ENCODE measurements around the gene ERFL. TPM values are rescaled to one million over a fixed set of nuclear protein-coding genes. Genes with fewer than 3 reads are reported as not detected.

ERFL gene
- 0.23 and 0.77 TPM in 2 replicates for total RNA-seq

DNA sequence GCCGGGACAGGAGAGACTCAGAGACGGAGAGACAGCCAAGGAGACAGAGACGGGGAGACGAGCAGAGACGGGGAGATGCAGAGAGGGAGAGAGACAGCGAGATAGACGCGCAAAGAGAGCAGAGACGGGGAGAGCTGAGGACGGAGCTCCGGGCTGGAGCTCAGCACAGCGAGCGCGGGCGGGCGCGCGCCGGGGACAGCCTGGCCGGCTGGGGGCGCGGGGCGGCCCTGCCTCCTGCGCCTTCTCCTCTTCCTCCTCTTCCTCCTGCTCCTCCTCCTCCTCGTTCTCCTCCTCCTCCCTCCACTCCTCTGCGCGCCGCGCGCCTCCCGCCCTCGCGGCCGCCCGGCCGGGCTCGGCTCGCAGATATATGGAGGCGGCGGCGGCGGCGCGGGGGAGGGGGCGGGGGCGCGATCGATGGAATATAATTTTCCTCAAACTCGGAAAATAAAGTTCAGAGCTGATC, at the start of gene ERFL:
ERFL (minus strand) TSS at position 229 of the 463 bp plus-strand sequence. CDS start 15,530 bp downstream, outside the sequence.

DNA sequence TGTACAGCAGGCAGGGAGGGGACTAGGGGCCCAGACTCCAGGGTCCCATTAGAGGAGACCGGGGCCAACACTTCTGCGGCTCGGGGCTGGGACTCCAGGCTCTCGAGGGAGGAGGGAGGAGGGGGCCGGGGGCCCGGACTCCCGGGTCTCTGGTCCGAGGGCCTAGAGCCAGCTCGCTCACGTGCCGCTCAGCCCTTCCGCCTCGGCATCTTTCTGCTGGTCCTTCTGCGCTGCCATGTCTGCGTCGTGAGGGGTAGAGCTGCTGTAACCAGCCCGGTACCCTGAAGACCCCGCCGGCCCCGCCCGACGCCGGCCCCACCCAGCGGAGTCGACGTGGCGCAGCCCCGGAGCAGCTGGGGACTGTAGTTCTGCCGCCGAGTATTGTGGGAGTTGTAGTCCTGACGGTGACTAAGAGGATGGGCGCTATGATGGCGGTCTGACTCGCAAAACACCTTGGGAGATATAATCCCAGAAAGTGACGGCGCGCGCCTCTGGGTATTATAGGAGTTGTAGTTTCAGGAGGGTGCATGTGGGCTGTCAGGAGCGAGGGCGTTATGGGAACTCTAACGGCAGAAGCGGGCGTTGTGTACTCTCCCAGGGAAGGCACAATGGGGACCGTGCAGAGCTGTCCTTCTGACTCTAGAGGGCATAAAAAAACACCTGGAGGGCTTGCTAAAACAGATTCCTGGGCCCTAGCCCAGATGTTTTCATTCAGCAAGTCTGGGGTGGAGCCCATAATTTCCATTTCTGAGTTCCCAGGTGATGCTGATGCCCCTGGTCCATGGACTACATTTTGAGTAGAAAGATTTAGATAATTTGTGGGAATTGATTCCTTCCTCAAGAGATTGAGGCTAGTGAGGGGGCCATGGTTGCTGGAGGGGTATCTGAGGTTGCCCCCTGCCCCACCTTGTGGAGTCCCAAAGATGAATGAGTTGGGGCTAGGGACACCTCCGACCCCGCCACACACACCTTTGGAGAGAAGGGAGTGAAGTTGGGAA, 31.1 kb upstream of the ERFL start, which contains the start of gene RABAC1:
RABAC1 (minus strand) TSS at position 266 of the 998 bp plus-strand sequence; CDS start at position 237, 29 bp downstream.

DNA sequence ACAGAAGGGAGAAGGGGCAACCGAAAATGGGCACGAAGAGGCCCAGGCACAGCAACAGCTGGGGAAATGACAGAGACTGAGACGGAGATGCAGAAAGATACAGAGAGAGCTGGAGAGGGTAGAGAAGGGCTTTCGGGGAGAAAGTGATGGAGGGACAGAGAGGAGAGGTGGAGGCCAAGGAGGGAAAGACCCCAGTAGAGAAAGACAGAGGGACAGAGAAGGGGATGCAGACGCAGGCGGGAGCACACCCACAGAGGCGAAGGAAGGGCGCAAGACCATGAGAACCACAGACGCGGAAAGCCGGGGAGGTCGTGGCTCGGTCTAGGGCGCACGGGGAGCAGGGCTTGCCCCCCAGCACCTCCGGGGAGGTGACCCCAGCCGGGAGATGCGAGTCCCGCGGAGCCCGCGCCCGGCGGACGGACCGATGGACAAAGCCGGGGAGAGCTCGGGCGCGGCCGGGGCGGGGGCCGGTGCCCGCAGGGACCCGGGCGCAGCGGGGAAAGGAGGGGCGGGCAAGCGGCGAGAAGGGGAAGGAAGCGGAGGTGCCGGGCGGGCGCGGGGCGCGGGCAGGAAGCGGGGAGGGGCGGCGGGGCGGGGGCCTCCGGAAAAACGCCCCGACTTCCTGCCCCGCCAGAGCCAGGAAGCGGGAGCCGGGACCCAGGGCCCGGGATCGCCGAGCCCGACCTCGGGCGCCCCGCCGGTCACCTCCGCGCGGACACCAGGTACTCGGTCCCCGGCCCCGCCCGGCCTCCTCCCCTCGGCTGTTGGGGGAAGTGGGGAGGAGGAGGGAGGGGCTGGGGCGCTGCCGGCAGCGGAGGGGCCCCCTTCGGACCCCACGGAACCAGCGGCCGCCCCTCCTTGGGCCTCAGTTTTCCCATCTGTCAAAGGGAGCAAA, 45.4 kb downstream of the ERFL start, which contains the start of gene ARHGEF1:
ARHGEF1 (plus strand) TSS at position 617 of the 895 bp plus-strand sequence. CDS start 4,899 bp downstream, outside the sequence.

DNA sequence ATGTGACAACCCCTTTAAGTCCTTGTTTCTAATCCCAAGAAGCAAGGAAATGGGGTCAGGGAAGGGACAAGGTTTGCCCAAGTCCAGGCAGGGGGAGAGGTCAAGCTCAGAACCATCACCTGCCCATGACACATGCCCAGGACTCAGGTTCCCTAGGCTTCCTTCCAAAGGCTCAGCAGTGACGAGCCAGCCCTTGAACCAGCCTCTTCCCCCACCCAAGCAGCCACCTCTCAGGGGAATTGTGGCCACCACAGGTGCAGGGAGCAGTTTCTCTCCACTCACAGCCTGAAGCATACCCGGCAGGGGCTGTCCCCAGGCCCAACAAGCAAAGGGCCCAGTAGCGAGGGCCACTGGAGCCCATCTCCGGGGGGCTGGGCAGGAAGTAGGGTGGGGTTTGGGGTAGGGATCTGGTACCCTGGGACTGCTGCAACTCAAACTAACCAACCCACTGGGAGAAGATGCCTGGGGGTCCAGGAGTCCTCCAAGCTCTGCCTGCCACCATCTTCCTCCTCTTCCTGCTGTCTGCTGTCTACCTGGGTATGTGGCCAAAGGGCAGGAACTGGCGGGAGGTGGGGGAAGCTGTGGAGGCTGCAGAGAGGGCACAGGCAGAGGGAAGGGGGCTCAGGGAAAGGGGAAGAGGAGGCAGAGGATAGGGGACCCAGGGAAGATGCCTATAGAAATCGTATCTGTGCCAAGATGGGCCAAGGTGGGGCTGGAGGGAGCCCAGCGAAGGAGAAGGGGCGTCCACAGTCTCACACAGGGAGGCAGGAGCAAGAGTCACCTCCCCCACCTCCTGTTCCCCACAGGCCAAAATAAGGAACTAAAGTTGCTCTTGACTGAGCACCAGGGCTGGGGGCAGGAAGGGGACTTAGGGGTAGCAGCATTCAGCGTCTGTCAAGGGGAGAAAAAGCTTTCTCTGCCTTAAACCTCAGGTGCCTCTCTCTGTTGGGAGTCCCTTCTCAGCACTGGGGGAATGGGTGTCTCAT, 51.1 kb downstream of the ERFL start, which contains the start of gene CD79A:
CD79A (plus strand) TSS at position 433 of the 986 bp plus-strand sequence; CDS start at position 459, 26 bp downstream.

DNA sequence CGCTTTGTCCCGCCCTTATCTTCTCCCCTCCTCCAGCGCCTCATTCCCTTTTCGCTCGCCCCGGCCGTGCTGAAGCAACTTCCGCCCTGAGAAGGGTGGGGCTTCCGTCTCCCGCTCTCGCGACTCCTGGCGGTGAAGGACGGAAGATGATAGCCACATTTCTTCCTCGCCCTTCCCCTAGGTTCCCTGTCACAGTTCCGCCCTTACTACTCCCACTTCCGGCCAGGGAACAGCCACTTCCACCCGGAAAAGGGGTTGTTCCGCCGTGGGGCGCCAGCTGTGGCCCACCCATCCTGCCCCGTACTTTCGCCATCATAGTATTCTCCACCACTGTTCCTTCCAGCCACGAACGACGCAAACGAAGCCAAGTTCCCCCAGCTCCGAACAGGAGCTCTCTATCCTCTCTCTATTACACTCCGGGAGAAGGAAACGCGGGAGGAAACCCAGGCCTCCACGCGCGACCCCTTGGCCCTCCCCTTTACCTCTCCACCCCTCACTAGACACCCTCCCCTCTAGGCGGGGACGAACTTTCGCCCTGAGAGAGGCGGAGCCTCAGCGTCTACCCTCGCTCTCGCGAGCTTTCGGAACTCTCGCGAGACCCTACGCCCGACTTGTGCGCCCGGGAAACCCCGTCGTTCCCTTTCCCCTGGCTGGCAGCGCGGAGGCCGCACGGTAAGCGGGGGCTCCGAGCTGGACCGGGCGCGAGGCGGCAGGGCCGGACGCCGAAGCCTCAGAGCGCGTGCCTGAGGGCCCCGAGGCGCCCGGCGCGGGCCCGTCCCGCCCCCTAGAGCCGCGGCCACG, 68.4 kb downstream of the ERFL start, which contains the start of gene RPS19:
RPS19 (plus strand) TSS at position 638 of the 801 bp plus-strand sequence. CDS start 520 bp downstream, outside the sequence.

Other genes starting within 250 kb of the ERFL start
- gene CEACAM7, start 240.2 kb downstream of the ERFL start, total RNA-seq: not detected in 2 replicates
- gene CEACAM5, start 219.8 kb downstream of the ERFL start, total RNA-seq: not detected in 2 replicates
- gene CEACAM6, start 172.9 kb downstream of the ERFL start, total RNA-seq: not detected in 2 replicates
- not detected in 2 replicates for gene CEACAM3, start 131.9 kb downstream of the ERFL start, total RNA-seq
- not detected in 2 replicates for gene LYPD4, start 83.8 kb downstream of the ERFL start, total RNA-seq
- gene DMRTC2, start 83.4 kb downstream of the ERFL start, total RNA-seq: not detected in 2 replicates
- gene RPS19, start 68.2 kb downstream of the ERFL start, total RNA-seq: 2,273 and 2,973 TPM in 2 replicates
- 0.35 TPM in 1 of 2 replicates, not detected in the other for gene CD79A, start 51.2 kb downstream of the ERFL start, total RNA-seq
- 38.1 and 53.3 TPM in 2 replicates for gene ARHGEF1, start 45.3 kb downstream of the ERFL start, total RNA-seq
- gene RABAC1, start 30.9 kb upstream of the ERFL start, total RNA-seq: 305 and 454 TPM in 2 replicates
- 0.34 TPM in 1 of 2 replicates, not detected in the other for gene ATP1A3, start 65.8 kb upstream of the ERFL start, total RNA-seq
- 0.77 TPM in 1 of 2 replicates, not detected in the other for gene GRIK5, start 141.8 kb upstream of the ERFL start, total RNA-seq
- 12.5 and 20.0 TPM in 2 replicates for gene ZNF574, start 147.7 kb upstream of the ERFL start, total RNA-seq
- not detected in 2 replicates for gene POU2F2, start 204.0 kb upstream of the ERFL start, total RNA-seq